Activated CD8-positive, alpha-beta memory T cell treated with anti-CD3 and anti-CD28 coated beads, Interleukin-2, amount 50 U/mL, for 48 hours (primary cell): ENCODE data around the gene TMEM205.
A peak's percentile ranks its signal among the peaks of the same experiment; 100 is the strongest.
"Not testable (repeated sequence)": the region's sequence is repeated elsewhere in the genome, so short reads cannot be mapped to it uniquely, and the experiment has no call there.

Source experiments
- DNase-seq: peaks from one replicate; pipeline ENCODE4 v3.0.0-alpha.2; 2020

TMEM205 gene

DNA sequence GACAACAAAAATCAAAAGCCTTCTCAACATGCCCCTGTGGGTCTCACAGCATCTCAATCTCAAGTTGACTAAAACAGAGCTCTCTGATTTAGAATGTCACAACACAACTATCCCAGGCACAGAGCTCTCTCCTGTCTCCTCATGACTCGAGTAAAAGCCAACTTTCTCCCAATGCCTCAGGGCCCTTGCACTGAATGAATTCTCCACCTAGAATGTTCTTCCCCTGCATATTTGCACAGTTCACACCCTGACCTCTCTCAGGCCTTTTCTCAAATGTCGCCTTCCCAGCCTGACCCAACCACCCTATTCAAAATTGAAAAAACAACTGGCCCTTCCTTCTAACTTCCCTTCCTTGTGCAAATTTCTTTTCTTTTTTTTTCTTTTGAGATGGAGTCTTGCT is 24.7 kb upstream of the TMEM205 start:
- no peak for DNase-seq

DNA sequence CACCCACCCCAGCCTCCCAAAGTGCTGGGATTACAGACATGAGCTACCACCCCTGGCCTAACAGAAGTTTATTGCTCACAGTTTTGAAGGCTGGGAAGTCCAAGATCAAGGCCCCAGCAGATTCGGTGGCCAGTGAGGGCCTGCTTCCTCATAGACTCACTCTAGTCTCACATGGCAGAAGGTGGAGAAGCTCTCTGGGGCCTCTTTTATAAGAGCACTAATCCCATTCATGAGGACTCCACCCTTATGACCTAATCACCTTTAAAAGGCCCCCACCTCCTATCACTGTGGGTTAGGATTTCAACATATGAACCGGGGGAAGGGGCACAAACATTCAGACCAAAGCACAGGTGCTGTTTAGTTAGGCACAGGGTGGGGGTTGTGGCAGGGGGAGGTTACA is 21.5 kb upstream of the TMEM205 start:
- no peak for DNase-seq

DNA sequence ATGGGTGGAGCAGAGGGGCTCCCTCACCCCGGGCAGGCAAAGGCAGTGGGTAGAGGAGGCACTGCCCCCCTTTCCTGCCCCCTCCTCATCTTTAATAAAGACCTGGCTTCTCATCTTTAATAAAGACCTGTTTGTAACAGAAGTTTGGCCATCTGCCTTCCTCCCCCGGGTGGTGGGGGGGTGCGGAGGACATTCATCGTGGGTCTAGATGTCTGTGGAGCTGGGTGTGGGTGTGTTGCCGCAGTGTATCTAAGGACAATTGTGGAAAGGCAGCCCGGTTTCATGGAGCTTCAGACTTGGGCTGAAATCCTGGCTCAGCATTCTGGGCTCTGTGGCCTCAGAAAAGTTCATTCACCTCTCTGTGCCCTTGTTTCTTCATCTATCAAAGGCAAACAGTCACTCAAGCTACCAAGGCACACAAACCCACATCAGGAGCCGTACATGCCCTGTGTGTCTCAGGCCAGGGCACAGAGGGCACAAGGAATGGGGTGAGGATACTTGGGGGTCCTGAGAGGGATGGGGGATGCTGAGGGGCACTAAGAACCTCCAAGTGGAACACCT is 19.6 kb upstream of the TMEM205 start:
- no peak for DNase-seq

DNA sequence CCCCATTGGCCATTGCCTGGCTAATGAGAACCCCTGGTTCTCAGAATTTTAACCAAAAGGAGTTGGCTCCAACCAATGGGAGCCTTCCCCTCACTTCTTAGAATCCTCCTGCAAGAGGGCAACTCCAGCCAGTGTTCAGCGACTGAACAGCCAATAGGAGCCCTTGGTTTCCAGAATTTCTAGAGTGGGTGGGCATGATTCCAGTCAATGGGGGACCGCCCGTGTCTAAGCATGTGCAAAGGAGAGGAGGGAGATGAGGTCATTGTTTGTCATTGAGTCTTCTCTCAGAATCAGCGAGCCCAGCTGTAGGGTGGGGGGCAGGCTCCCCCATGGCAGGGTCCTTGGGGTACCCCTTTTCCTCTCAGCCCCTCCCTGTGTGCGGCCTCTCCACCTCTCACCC is 18.9 kb upstream of the TMEM205 start:
- no peak for DNase-seq

DNA sequence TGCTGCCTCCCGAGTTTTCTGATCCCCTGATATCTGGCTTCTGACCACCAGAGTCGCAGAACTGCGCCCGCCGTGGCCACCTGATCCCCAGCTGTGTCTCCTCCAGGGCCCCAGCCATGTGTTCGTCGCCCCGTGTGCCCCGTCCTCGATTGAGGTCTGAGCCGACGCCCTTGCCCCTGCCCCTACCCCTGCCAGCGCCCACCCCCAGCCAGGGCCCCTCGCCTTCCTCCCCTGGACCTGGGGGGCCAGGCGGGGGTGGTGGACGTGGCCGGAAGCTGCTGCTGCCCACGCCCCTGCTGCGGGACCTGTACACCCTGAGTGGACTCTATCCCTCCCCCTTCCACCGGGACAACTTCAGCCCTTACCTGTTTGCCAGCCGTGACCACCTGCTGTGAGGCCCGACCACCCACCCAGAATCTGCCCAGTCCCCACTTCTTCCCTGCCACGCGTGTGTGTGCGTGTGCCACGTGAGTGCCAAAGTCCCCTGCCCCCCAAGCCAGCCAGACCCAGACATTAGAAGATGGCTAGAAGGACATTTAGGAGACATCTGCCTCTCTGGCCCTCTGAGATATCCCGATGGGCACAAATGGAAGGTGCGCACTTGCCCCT is 18.3 kb upstream of the TMEM205 start:
- no peak for DNase-seq

DNA sequence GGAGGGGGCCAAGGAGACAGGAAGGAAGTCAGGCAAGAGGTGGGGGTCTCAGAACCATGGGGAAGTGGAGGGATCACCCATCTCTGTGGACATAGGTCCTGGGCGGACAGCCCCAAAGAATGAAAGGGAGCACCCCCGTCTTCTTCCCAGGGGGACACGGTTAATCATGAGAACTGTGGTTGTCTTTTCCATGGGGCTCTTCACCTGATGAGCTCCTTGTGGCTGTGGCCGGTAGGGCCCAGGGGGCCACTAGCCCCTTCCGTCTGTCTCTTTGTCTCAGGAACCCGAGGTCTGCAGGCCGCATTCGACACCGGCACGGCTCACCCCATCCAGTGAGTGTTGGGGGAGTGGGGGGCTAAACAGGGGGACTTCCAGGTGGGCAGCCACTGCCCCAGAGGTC is 17.8 kb upstream of the TMEM205 start:
- DNase-seq, result no peak

DNA sequence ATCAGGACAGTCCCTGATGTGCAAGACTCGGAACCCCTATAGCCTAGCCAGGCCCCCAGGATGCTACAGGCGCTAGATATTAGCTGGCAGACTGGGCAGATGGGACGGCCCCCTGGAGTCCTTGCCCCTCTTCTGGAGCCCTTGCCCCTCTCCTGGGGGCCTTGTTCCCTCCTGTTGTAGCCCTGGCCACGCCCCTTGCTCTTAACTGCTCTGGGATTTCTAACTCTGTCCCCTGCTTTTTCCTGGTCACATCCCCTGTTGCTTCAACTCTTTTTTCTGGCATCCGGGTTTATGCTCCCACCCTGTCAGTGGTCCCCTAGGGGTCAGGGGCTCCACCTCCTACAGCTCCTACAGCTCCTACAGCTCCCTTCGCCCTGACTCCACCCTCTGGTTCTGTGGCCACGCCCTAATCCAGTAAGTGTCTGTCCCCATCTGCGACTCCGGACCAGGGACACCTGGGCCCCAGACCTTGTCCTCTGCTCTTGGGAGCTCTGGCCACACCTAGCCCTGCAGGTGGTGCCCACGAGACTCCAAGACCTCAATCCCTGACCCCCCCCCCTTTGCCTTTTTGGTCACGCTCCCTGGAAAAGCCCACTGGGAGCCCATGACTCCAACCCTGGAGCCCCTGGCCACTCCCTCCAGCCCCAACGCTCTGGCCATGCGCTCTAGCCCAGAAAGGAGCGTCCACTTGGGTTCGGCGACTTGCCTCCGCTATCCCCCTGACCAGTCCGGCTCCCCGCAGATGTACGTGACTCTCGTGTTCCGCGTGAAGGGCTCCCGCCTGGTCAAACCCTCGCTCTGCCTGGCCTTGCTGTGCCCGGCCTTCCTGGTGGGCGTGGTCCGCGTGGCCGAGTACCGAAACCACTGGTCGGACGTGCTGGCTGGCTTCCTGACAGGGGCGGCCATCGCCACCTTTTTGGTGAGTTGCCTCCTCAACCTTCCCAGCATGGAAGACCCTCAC is 16.0 kb upstream of the TMEM205 start:
- DNase-seq, result no peak

DNA sequence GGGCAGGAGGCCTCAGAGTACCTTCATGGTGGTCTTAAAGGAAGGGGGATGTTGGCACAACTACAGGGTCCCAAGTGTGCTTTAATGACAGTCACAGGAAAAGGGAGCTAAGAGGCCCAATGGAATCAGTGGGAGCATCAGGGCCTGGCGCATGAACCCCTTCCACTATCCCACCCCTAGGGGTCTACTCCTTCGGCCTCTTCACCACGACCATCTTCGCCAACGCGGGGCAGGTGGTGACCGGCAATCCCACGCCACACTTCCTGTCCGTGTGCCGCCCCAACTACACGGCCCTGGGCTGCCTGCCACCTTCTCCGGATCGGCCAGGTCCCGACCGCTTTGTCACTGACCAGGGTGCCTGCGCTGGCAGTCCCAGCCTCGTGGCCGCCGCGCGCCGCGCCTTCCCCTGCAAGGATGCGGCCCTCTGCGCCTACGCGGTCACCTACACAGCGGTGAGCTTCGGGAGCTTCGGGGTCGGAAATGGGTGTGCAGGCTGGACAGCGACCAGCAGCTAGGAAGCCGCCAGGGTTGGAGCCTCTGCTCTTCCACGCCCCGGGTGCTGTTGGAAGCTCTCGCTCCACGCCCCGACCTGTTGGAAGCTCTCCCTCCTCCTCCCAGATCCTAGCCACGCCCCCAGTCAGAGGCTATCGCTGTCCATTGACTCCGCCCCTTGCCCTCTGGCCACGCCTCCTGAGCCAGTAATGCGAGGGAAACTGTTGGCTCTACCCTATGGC is 15.1 kb upstream of the TMEM205 start:
- no peak for DNase-seq

DNA sequence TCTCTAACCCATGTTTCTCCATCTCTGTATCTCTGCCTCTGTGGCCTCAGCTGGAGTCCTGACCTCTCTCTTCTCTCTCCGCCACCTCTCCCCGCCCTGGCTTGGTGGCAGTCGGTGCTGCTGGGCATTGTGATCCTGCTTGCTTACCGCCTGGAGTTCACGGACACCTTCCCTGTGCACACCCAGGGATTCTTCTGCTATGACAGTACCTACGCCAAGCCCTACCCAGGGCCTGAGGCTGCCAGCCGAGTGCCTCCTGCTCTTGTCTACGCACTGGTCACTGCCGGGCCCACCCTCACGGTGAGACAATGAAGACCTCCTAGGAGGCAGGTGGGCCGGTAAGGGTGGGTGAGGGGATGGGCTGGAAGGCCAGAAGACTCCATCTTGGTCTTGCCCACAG is 13.4 kb upstream of the TMEM205 start:
- DNase-seq, result no peak

DNA sequence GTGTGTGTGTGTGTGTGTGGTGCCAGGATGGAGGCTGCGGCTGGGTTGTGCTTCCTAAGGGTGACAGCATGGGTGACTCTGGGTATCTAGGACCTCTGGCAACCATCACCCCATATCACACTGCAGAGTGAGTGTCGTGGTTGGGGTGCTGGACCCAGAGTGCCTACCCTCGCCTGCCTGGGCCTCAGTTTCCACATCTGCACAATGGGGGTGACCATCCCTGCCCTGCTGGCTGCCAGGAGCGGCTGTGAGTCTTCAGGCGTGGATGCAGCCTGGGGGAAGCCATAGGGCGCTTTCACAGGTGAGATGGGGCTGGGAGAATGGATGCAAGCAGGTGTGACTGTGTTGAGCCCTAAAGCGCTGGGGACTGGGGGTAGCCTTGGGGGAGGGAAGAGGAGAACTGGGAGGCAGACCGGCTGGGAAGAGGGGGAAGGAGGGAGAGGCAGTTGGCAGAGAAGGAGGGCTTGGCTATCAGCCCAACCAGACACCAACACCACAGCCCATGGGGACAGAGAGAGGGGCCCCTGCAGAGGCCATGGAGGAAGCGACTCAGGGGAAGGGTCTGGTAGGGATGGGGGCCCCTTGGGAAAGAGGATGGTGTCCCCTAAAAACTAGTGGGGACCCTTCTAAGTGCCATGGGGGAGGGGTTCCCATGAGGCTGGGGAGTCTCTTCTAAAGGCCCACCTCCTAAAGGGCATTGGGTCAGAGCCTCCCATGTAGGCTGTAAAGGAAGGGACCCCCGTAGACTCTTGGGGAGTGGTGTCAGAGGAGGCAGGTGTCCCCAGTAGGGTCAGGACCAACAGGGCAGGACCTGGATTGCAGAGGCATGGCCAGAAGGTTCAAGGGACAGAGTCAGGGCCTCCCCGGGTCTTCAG is 10.8 kb upstream of the TMEM205 start:
- no peak for DNase-seq

DNA sequence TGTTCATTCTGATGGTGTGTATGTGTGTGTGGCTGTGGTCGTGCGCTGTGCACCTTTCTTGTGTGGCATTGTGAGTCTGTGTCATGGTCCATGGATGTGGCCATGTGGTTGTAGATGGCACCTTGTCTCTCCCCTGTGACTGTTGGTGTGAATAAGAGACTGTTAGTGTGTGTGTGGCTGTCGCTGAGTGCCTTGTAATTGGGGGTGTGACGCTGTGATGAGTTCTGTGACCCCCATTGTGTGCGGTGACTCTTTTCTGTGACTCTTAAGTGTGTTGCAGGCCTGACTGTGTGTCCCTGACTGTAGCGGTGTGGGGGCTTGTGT is 10.0 kb upstream of the TMEM205 start:
- no peak for DNase-seq

DNA sequence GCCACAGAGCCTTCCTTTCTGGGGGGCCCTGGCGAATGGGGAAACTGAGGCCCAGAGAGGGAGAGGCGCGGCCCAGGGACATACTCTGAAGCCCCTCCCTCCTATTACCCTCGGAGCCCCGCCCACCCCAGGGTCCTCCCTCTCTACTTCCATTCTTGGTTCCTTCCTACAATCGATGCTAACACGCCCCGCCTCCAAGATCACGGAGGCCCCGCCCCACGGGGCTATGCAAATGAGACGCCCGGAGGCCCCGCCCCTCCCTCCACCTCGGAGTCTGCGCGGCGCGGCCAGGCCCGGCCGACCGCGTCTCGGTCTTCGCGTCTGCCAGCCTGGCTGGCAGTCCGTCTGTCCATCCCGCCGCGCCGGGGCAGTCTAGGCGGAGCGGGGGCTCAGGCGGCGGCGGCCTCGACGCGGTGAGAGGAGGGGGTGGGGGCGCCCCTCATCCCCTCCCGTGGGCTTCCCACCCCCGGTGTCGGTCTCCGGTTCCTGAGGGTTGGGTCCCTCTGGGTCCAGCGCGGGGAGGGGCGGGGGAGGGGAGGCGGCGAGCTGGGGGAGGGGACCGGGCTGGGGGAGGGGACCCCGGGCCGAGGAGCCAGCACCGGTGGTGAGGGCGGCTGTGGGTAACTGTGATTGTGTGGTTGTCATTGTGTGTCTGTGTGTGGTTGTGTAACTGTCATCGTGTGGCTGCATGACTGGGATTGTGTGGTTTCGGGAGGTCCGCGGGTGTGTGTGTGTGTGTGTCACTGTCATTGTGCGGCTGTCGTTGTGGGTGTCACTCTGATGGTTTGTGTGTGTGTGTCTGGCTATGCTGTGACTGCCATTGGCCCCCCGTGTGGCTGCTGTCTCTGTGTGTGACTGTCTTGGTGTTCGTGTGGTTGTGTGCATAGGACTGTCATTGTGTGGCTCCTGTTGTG is 9.3 kb upstream of the TMEM205 start, which contains the start of gene PLPPR2:
Gene PLPPR2, plus strand, starts transcription at position 273 of the 914 bp plus-strand sequence. CDS start 2,242 bp downstream, outside the sequence.
- DNase-seq, result peak; percentile 91

DNA sequence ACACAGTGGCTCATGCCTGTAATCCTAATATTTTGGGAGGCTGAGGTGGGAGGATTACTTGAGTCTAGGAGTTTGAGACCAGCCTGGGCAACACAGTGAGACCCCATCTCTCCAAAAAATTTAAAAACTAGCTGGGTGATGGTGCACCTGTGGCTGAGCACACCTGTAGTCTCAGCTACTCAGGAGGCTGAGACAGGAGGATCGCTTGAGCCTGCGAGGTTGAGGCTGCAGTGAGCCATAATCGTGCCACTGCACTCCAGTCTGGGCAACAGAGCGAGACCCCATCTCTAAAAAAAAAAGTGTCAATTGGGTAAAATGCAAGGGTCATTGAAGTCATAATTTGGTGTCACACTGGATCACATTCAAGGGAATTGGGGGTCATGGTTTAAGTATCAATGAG is 8.0 kb upstream of the TMEM205 start:
- not testable (repeated sequence) for DNase-seq

DNA sequence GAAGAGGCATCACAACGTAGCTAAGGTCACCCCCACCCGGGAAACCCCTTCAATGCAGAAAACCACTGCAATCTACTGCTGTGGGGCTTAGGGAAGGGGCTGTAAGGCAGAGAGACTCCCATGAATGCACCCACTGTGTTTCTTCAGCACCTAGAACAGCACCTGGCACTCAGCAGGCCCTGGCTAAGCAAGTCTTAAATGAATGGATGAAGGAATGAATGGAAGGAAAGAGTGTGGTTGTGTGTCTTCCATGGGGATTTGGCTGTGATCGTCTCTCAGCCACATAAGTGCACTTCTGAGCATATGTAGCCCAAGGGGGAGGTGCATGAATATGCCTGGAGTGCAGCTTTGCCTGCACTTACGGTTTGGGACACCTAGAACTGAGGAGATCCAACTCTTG is 3.1 kb upstream of the TMEM205 start:
- DNase-seq, result no peak

DNA sequence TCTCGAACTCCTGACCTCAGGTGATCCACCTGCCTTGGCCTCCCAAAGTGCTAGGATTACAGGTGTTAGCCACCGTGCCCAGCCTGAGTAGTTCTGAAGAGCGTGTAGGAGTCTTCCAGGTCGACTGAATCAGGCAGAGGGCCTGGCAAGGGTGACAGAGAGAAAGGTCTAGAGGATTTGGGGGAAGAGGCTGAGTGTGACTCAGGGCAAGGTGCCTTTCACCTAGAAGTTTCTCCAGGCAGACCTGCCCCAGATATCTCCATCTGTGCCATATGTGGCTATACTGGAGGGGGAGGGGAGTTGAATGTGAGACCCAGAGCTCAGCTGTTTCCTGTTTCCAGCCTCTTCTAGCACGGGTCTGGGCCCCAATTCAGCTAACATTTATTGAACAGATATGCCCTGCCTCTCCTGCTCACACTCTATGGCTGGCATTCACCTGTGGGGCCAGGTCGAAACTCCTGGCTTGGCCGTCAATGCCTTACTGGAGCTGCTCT is 1.5 kb upstream of the TMEM205 start:
- DNase-seq, result no peak

DNA sequence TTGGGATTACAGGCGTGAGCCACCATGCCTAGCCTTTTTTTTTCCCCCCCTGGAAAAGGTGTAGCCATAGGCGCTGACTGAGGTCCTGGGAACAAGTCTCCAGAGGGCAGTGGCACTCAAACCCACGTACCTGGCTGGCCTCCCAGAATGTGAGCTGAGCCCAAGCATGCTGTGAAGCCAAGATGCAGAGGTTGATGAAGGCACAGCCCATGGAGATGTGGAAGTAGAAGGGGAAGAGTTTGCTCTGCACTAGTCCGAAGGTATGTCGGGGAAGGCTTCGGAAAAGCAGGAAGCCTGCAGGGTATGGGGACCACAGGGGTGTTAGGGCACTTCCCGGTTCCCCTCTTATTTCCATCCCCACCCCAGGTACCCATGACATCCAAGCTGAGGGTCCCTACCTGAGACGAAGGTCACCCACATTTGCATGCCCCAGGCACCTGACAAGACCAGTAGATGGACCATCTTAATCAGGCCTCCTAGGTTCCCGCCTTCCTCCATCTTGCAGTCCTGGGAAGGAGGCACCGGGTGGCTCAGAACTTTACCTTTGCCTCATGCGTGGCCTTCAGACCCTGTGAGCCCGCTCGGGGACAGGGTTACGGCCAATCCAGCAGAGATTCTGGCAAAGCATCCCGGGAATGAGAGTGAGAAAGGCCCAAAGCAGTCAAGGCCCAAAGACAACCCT is 805 bp downstream of the TMEM205 start:
- no peak for DNase-seq

DNA sequence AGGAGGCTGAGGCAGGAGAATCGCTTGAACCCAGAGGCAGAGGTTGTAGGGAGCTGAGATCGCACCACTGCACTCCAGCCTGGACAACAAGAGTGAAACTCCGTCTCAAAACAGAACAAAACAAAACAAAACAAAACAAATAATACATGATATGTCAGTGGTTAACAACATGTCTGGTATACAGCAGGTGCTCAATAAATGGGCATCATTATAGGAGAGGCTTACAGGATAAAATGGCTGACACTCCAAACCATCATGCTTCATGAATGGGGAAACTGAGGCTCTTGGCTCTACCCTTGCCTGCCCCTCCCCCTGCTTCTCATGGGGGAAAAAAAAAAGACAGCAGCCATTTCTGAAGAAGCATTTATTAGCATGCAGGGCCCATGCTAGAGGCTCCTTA is 3.6 kb downstream of the TMEM205 start:
- no peak for DNase-seq

DNA sequence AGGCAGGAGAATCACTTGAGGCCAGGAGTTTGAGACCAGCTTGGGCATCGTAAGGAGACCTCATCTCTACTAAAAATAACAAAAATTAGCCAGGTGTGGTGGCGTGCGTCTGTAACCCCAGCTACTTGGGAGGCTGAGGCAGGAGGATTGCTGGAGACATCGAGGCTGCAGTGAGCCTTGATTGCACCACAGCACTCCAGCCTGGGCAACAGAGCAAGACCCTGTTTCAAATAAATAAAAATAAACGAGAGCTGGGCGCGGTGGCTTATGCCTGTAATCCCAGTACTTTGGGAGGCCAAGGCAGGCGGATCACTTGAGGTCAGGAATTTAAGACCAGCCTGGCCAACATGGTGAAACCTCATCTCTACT is 6.0 kb downstream of the TMEM205 start:
- not testable (repeated sequence) for DNase-seq

DNA sequence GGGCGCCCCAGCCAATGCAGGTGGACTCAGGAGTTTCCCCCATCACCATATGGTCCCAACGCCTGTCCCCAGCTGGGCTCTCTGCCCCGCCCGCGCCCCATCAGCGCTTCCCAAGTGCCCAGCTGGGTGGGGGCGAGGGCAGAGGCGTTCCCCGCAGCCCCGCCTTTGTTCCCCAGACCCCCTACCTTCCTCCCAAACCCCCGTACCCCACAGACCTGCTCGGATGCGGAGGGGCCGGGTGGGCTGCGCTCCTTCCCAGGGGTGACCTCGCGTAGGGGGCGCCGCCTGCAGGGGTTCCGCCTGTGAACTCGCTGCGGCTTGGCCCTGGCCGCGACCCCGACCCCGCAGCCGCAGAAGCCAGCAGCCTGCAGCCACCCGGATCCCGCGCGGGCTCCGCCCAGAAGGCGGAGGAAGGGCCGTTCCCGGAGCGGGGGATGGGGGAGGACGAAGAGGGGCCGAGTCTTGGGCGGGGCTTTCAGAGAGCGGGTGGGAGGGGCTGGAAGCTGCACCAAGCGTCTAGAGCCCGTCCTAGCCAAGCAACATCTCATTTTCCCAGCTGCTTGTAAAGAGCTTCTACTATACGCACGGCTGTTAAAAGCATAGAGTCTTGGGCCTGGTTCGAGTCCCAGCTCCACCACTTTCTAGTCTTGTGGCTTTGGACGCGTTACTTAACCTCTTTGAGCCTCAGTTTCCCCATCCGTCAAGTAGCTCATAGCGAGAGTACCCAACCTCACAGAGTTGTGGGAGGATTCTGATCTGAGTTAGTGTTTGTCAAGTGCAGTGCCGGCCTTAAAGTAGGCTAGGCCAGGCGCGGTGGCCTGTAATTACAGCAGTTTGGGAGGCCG is 6.6 kb downstream of the TMEM205 start, which contains the start of gene RAB3D:
Gene RAB3D, minus strand, starts transcription at position 404 of the 845 bp plus-strand sequence. CDS start 2,258 bp downstream, outside the sequence.
- peak; percentile 89 for DNase-seq
